Measurements from ENCODE around the gene METTL25B.
"Not testable (repeated sequence)": the region's sequence is repeated elsewhere in the genome, so short reads cannot be mapped to it uniquely, and the experiment has no call there.

Gene METTL25B

GRCh38 chr1:156748670-156749418 is 20.6 kb downstream of the METTL25B start:
- DNase-seq (ENCODE audit: low spot score) = no peak

GRCh38 chr1:156749419-156750118 is 21.3 kb downstream of the METTL25B start:
- no peak for DNase-seq (ENCODE audit: low spot score)

- DNase-seq (ENCODE audit: low spot score) = no peak
These were observed 22.0 kb downstream of the METTL25B start for GRCh38 chr1:156750191-156750672.

GRCh38 chr1:156750711-156751450 is 22.6 kb downstream of the METTL25B start:
- DNase-seq (ENCODE audit: low spot score) = peak; percentile 52

- no peak for DNase-seq (ENCODE audit: low spot score)
These were observed 23.1 kb downstream of the METTL25B start, which contains the start of gene HDGF for GRCh38 chr1:156751451-156751756. TSS of gene HDGF (minus strand) at chr1:156751675. CDS start at chr1:156751429, 246 bp downstream.

- peak; percentile 93 for DNase-seq (ENCODE audit: low spot score)
These were observed 23.6 kb downstream of the METTL25B start for GRCh38 chr1:156751757-156752481.

- peak; percentile 36 for DNase-seq (ENCODE audit: low spot score)
These were observed 24.7 kb downstream of the METTL25B start for GRCh38 chr1:156752843-156753482.

GRCh38 chr1:156754219-156754618 is 25.9 kb downstream of the METTL25B start:
- no peak for DNase-seq (ENCODE audit: low spot score)

- no peak for DNase-seq (ENCODE audit: low spot score)
These were observed 27.3 kb downstream of the METTL25B start for GRCh38 chr1:156755527-156755950.

GRCh38 chr1:156756355-156756754 is 28.1 kb downstream of the METTL25B start:
- DNase-seq (ENCODE audit: low spot score) = no peak

- DNase-seq (ENCODE audit: low spot score) = not testable (repeated sequence)
These were observed 29.4 kb downstream of the METTL25B start for GRCh38 chr1:156757572-156758253.

GRCh38 chr1:156760092-156760795 is 32.0 kb downstream of the METTL25B start:
- DNase-seq (ENCODE audit: low spot score) = no peak

- DNase-seq (ENCODE audit: low spot score) = no peak
These were observed 32.5 kb downstream of the METTL25B start for GRCh38 chr1:156760796-156761104.

GRCh38 chr1:156765136-156765535 is 36.9 kb downstream of the METTL25B start:
- not testable (repeated sequence) for DNase-seq (ENCODE audit: low spot score)

GRCh38 chr1:156765666-156766065 is 37.4 kb downstream of the METTL25B start:
- DNase-seq (ENCODE audit: low spot score) = no peak

GRCh38 chr1:156766298-156767100 is 38.2 kb downstream of the METTL25B start:
- no peak for DNase-seq (ENCODE audit: low spot score)

GRCh38 chr1:156767101-156767878 is 39.0 kb downstream of the METTL25B start, which contains the start of gene PRCC:
TSS of gene PRCC (plus strand) at chr1:156767535. CDS start at chr1:156767772, 237 bp downstream.
- DNase-seq (ENCODE audit: low spot score) = peak; percentile 92

- no peak for DNase-seq (ENCODE audit: low spot score)
These were observed 39.8 kb downstream of the METTL25B start for GRCh38 chr1:156767879-156768604.
